ENCODE measurements around the gene KCNAB1.

DNA sequence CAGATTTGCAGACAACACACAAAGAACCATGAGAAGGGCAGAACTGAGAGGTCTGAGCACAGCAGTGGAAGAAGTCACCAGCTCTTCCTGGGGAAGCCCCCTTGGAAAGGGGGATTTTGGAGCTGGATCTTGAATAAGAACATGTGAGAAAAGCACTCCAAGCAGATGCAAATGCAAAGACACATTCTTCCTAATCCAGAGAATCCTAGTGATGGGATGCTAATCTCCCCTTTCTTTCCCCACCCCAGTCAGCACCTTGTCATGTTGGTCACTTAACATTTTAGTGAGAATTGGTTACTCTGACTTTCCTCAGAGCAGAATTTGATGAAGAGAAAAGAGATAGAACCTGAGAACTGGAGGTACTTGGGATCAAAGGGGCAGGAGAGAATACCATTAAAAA, 286.0 kb downstream of the KCNAB1 start:
- TF ChIP-seq, protein P1, sequence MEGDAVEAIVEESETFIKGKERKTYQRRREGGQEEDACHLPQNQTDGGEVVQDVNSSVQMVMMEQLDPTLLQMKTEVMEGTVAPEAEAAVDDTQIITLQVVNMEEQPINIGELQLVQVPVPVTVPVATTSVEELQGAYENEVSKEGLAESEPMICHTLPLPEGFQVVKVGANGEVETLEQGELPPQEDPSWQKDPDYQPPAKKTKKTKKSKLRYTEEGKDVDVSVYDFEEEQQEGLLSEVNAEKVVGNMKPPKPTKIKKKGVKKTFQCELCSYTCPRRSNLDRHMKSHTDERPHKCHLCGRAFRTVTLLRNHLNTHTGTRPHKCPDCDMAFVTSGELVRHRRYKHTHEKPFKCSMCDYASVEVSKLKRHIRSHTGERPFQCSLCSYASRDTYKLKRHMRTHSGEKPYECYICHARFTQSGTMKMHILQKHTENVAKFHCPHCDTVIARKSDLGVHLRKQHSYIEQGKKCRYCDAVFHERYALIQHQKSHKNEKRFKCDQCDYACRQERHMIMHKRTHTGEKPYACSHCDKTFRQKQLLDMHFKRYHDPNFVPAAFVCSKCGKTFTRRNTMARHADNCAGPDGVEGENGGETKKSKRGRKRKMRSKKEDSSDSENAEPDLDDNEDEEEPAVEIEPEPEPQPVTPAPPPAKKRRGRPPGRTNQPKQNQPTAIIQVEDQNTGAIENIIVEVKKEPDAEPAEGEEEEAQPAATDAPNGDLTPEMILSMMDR (IDR thresholded peaks at IDR 0.05): no peak
- no peak for TF ChIP-seq EZH2 (IDR thresholded peaks at IDR 0.05; ENCODE audit: borderline replicate concordance, insufficient read depth, low read depth, low read length, poor library complexity, severe bottlenecking)

Data from B cell (primary cell).